PC-9 (cell line): Measurements from ENCODE around the gene CETN3.

ENCODE experiments used
- EZH2 ChIP-seq: fragments of 200-600 bp; sonication (generic); IDR thresholded peaks from 2 replicates; pipeline ENCODE4 v1.8.0; 2017; ENCODE audit warnings: antibody characterized with exemption, low read depth
- TF ChIP-seq, protein P1 (sequence below): fragments of 200-600 bp; sonication (generic); conservative IDR thresholded peaks from 2 replicates; pipeline ENCODE4 v1.6.1; 2017; ENCODE audit warnings: mixed run types, antibody characterized with exemption, mild to moderate bottlenecking, moderate library complexity

GRCh38 chr5:90342576-90342975, 67.0 kb downstream of the CETN3 start:
- TF ChIP-seq, protein P1, sequence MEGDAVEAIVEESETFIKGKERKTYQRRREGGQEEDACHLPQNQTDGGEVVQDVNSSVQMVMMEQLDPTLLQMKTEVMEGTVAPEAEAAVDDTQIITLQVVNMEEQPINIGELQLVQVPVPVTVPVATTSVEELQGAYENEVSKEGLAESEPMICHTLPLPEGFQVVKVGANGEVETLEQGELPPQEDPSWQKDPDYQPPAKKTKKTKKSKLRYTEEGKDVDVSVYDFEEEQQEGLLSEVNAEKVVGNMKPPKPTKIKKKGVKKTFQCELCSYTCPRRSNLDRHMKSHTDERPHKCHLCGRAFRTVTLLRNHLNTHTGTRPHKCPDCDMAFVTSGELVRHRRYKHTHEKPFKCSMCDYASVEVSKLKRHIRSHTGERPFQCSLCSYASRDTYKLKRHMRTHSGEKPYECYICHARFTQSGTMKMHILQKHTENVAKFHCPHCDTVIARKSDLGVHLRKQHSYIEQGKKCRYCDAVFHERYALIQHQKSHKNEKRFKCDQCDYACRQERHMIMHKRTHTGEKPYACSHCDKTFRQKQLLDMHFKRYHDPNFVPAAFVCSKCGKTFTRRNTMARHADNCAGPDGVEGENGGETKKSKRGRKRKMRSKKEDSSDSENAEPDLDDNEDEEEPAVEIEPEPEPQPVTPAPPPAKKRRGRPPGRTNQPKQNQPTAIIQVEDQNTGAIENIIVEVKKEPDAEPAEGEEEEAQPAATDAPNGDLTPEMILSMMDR = no peak
- TF ChIP-seq EZH2 = no peak
